Measurements from ENCODE around the gene KPNA3.

KPNA3 gene

GRCh38 chr13:49792550-49793324 lies at the start of gene KPNA3:
Gene KPNA3 (minus strand): TSS chr13:49792682. CDS start chr13:49792506, 176 bp downstream.
- no peaks in the 10 kb centered on the region for H3K9me3 ChIP-seq (ENCODE audit: control insufficient read depth in 5 of 5, low read length in 5 of 5)
- peak within 1 kb of the TSS; percentile 84 for H3K27ac ChIP-seq (ENCODE audit: low read depth, low read length)
- H3K9ac ChIP-seq (ENCODE audit: low read length in 5 of 5), result peak within 1 kb of the TSS; percentile 63 to 83 (median 76)
- peak within 1 kb of the TSS; percentile 86 to 94 (median 90) for H3K4me3 ChIP-seq (ENCODE audit: low read depth in 1 of 5, low read length in 5 of 5)
- no peaks in the 10 kb centered on the region for H3K27me3 ChIP-seq (ENCODE audit: control insufficient read depth in 5 of 5, insufficient read depth in 4 of 5, low read length in 5 of 5)
- no peaks in the 10 kb centered on the region for H3K36me3 ChIP-seq (ENCODE audit: control insufficient read depth in 5 of 5, insufficient read depth in 5 of 5, low read length in 5 of 5)
- H3K4me1 ChIP-seq (ENCODE audit: control insufficient read depth in 5 of 5, insufficient read depth in 5 of 5, low read length in 5 of 5), result peaks cover 5 to 33% (median 27%) of the 10 kb centered on the region in 5 donors

- no peak overlapping the region for H3K9ac ChIP-seq (ENCODE audit: low read length in 5 of 5)
- H3K27me3 ChIP-seq (ENCODE audit: control insufficient read depth in 5 of 5, insufficient read depth in 4 of 5, low read length in 5 of 5), result no peaks in the 10 kb centered on the region
- H3K4me1 ChIP-seq (ENCODE audit: control insufficient read depth in 5 of 5, insufficient read depth in 5 of 5, low read length in 5 of 5), result no peaks in the 10 kb centered on the region
Measured at GRCh38 chr13:49841964-49842363, 49.5 kb upstream of the KPNA3 start.

GRCh38 chr13:49840675-49841074 lies 48.2 kb upstream of the KPNA3 start:
- H3K9me3 ChIP-seq (ENCODE audit: control insufficient read depth in 5 of 5, low read length in 5 of 5), result no peaks in the 10 kb centered on the region
- no peaks in the 10 kb centered on the region for H3K36me3 ChIP-seq (ENCODE audit: control insufficient read depth in 5 of 5, insufficient read depth in 5 of 5, low read length in 5 of 5)
- H3K27ac ChIP-seq (ENCODE audit: low read depth, low read length), result no peak overlapping the region

More at GRCh38 chr13:49841964-49842363, 49.5 kb upstream of the KPNA3 start:
- Histone ChIP-seq H3K9me3 (ENCODE audit: control insufficient read depth in 5 of 5, low read length in 5 of 5) (no peaks in the 10 kb centered on the region), H3K4me3 (ENCODE audit: low read depth in 1 of 5, low read length in 5 of 5) (no peak overlapping the region), H3K27ac (ENCODE audit: low read depth, low read length) (no peak overlapping the region), H3K36me3 (ENCODE audit: control insufficient read depth in 5 of 5, insufficient read depth in 5 of 5, low read length in 5 of 5) (no peaks in the 10 kb centered on the region)

GRCh38 chr13:49840266-49840665 lies 47.8 kb upstream of the KPNA3 start:
- H3K9ac ChIP-seq (ENCODE audit: low read length in 5 of 5), result no peak overlapping the region
- no peaks in the 10 kb centered on the region for H3K9me3 ChIP-seq (ENCODE audit: control insufficient read depth in 5 of 5, low read length in 5 of 5)
- no peak overlapping the region for H3K27ac ChIP-seq (ENCODE audit: low read depth, low read length)
- no peaks in the 10 kb centered on the region for H3K27me3 ChIP-seq (ENCODE audit: control insufficient read depth in 5 of 5, insufficient read depth in 4 of 5, low read length in 5 of 5)
- no peaks in the 10 kb centered on the region for H3K36me3 ChIP-seq (ENCODE audit: control insufficient read depth in 5 of 5, insufficient read depth in 5 of 5, low read length in 5 of 5)
- H3K4me3 ChIP-seq (ENCODE audit: low read depth in 1 of 5, low read length in 5 of 5), result no peak overlapping the region
- no peaks in the 10 kb centered on the region for H3K4me1 ChIP-seq (ENCODE audit: control insufficient read depth in 5 of 5, insufficient read depth in 5 of 5, low read length in 5 of 5)

More at GRCh38 chr13:49840675-49841074, 48.2 kb upstream of the KPNA3 start:
- Histone ChIP-seq H3K27me3 (ENCODE audit: control insufficient read depth in 5 of 5, insufficient read depth in 4 of 5, low read length in 5 of 5) (no peaks in the 10 kb centered on the region), H3K4me3 (ENCODE audit: low read depth in 1 of 5, low read length in 5 of 5) (no peak overlapping the region), H3K4me1 (ENCODE audit: control insufficient read depth in 5 of 5, insufficient read depth in 5 of 5, low read length in 5 of 5) (no peaks in the 10 kb centered on the region), H3K9ac (ENCODE audit: low read length in 5 of 5) (no peak overlapping the region)

- H3K36me3 ChIP-seq (ENCODE audit: control insufficient read depth in 5 of 5, insufficient read depth in 5 of 5, low read length in 5 of 5), result no peaks in the 10 kb centered on the region
- H3K27ac ChIP-seq (ENCODE audit: low read depth, low read length), result no peak overlapping the region
- H3K4me3 ChIP-seq (ENCODE audit: low read depth in 1 of 5, low read length in 5 of 5), result no peak overlapping the region
- no peaks in the 10 kb centered on the region for H3K27me3 ChIP-seq (ENCODE audit: control insufficient read depth in 5 of 5, insufficient read depth in 4 of 5, low read length in 5 of 5)
- no peaks in the 10 kb centered on the region for H3K9me3 ChIP-seq (ENCODE audit: control insufficient read depth in 5 of 5, low read length in 5 of 5)
- H3K4me1 ChIP-seq (ENCODE audit: control insufficient read depth in 5 of 5, insufficient read depth in 5 of 5, low read length in 5 of 5), result no peaks in the 10 kb centered on the region
- no peak overlapping the region for H3K9ac ChIP-seq (ENCODE audit: low read length in 5 of 5)
Measured at GRCh38 chr13:49838989-49839388, 46.5 kb upstream of the KPNA3 start.

- no peaks in the 10 kb centered on the region for H3K4me1 ChIP-seq (ENCODE audit: control insufficient read depth in 5 of 5, insufficient read depth in 5 of 5, low read length in 5 of 5)
- no peaks in the 10 kb centered on the region for H3K36me3 ChIP-seq (ENCODE audit: control insufficient read depth in 5 of 5, insufficient read depth in 5 of 5, low read length in 5 of 5)
- no peak overlapping the region for H3K4me3 ChIP-seq (ENCODE audit: low read depth in 1 of 5, low read length in 5 of 5)
- no peak overlapping the region for H3K27ac ChIP-seq (ENCODE audit: low read depth, low read length)
- no peaks in the 10 kb centered on the region for H3K27me3 ChIP-seq (ENCODE audit: control insufficient read depth in 5 of 5, insufficient read depth in 4 of 5, low read length in 5 of 5)
- H3K9ac ChIP-seq (ENCODE audit: low read length in 5 of 5), result no peak overlapping the region
- no peaks in the 10 kb centered on the region for H3K9me3 ChIP-seq (ENCODE audit: control insufficient read depth in 5 of 5, low read length in 5 of 5)
Measured at GRCh38 chr13:49836516-49836915, 44.0 kb upstream of the KPNA3 start.

GRCh38 chr13:49833402-49833801 lies 40.9 kb upstream of the KPNA3 start:
- H3K27ac ChIP-seq (ENCODE audit: low read depth, low read length), result no peak overlapping the region
- H3K4me3 ChIP-seq (ENCODE audit: low read depth in 1 of 5, low read length in 5 of 5), result no peak overlapping the region
- no peaks in the 10 kb centered on the region for H3K4me1 ChIP-seq (ENCODE audit: control insufficient read depth in 5 of 5, insufficient read depth in 5 of 5, low read length in 5 of 5)
- no peaks in the 10 kb centered on the region for H3K27me3 ChIP-seq (ENCODE audit: control insufficient read depth in 5 of 5, insufficient read depth in 4 of 5, low read length in 5 of 5)
- H3K36me3 ChIP-seq (ENCODE audit: control insufficient read depth in 5 of 5, insufficient read depth in 5 of 5, low read length in 5 of 5), result no peaks in the 10 kb centered on the region
- H3K9ac ChIP-seq (ENCODE audit: low read length in 5 of 5), result no peak overlapping the region
- H3K9me3 ChIP-seq (ENCODE audit: control insufficient read depth in 5 of 5, low read length in 5 of 5), result peaks cover 0 to 6% (median 0%) of the 10 kb centered on the region in 5 donors

- Histone ChIP-seq H3K4me1 (ENCODE audit: control insufficient read depth in 5 of 5, insufficient read depth in 5 of 5, low read length in 5 of 5) (no peaks in the 10 kb centered on the region), H3K4me3 (ENCODE audit: low read depth in 1 of 5, low read length in 5 of 5) (no peak overlapping the region), H3K9ac (ENCODE audit: low read length in 5 of 5) (no peak overlapping the region), H3K27ac (ENCODE audit: low read depth, low read length) (no peak overlapping the region), H3K36me3 (ENCODE audit: control insufficient read depth in 5 of 5, insufficient read depth in 5 of 5, low read length in 5 of 5) (no peaks in the 10 kb centered on the region), H3K9me3 (ENCODE audit: control insufficient read depth in 5 of 5, low read length in 5 of 5) (peaks cover 0 to 6% (median 0%) of the 10 kb centered on the region in 5 donors), H3K27me3 (ENCODE audit: control insufficient read depth in 5 of 5, insufficient read depth in 4 of 5, low read length in 5 of 5) (no peaks in the 10 kb centered on the region)
Measured at GRCh38 chr13:49831455-49831854, 39.0 kb upstream of the KPNA3 start.

- no peak overlapping the region for H3K4me3 ChIP-seq (ENCODE audit: low read depth in 1 of 5, low read length in 5 of 5)
- H3K4me1 ChIP-seq (ENCODE audit: control insufficient read depth in 5 of 5, insufficient read depth in 5 of 5, low read length in 5 of 5), result no peaks in the 10 kb centered on the region
- H3K9ac ChIP-seq (ENCODE audit: low read length in 5 of 5), result no peak overlapping the region
- no peak overlapping the region for H3K27ac ChIP-seq (ENCODE audit: low read depth, low read length)
- H3K27me3 ChIP-seq (ENCODE audit: control insufficient read depth in 5 of 5, insufficient read depth in 4 of 5, low read length in 5 of 5), result no peaks in the 10 kb centered on the region
- H3K9me3 ChIP-seq (ENCODE audit: control insufficient read depth in 5 of 5, low read length in 5 of 5), result peaks cover 0 to 6% (median 0%) of the 10 kb centered on the region in 5 donors
- no peaks in the 10 kb centered on the region for H3K36me3 ChIP-seq (ENCODE audit: control insufficient read depth in 5 of 5, insufficient read depth in 5 of 5, low read length in 5 of 5)
Measured at GRCh38 chr13:49830721-49831120, 38.2 kb upstream of the KPNA3 start.

- Histone ChIP-seq H3K9me3 (ENCODE audit: control insufficient read depth in 5 of 5, low read length in 5 of 5) (peaks cover 0 to 6% (median 0%) of the 10 kb centered on the region in 5 donors), H3K4me3 (ENCODE audit: low read depth in 1 of 5, low read length in 5 of 5) (no peak overlapping the region), H3K36me3 (ENCODE audit: control insufficient read depth in 5 of 5, insufficient read depth in 5 of 5, low read length in 5 of 5) (no peaks in the 10 kb centered on the region), H3K9ac (ENCODE audit: low read length in 5 of 5) (no peak overlapping the region), H3K27me3 (ENCODE audit: control insufficient read depth in 5 of 5, insufficient read depth in 4 of 5, low read length in 5 of 5) (peaks cover 0 to 3% (median 0%) of the 10 kb centered on the region in 5 donors), H3K27ac (ENCODE audit: low read depth, low read length) (no peak overlapping the region), H3K4me1 (ENCODE audit: control insufficient read depth in 5 of 5, insufficient read depth in 5 of 5, low read length in 5 of 5) (no peaks in the 10 kb centered on the region)
Measured at GRCh38 chr13:49829715-49830114, 37.2 kb upstream of the KPNA3 start.

Measured in subcutaneous abdominal adipose tissue (tissue), 5 donors.